NK-92 (cell line): ENCODE results near the gene MRAP.
"Not testable (repeated sequence)": the region's sequence is repeated elsewhere in the genome, so short reads cannot be mapped to it uniquely, and the experiment has no call there.

Source experiments
- DNase-seq: peaks from one replicate; lab custom pipeline; 2025; ENCODE audit not compliant: unreplicated experiment; lab: John Stamatoyannopoulos, UW

Gene MRAP

DNA sequence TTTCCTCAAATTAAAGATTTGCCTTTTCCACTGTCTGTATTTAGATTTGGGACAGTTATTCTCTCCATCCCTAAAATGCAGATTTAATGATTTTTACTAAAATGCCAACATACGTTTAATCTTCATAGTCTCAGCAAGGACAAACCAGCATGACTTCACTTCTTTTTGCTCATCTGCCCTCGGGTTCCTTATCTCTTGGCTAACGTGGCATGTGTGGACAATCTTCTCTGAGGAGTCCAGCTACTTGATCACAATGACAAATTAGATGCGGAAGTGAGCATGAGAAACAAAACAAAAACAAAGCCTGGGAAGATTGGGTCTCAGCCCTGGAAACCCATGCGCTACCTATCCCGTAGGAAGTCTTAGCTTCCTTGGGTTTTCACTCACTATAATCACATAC, 1.0 kb downstream of the MRAP start:
- no peak for DNase-seq

DNA sequence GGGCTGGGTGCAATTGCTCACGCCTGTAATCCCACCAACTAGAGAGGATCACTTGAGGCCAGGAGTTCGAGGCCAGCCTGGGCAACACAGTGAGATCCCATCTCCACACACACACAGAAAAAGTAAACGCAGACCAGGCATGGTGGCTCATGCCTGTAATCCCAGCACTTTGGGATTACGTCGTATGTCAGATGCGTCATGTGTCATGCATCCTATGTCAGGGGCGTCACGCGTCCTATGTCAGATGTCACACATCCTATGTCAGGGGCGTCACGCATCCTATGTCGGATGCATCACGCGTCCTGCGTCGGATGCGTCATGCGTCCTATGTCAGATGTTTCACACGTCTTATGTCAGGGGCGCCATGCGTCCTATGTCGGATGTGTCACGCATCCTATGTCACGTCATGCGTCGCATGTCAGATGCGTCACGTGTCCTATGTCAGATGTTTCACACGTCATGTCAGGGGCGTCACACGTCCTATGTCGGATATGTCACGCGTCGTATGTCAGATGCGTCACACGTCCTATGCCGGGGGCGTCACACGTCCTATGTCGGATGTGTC, 1.5 kb downstream of the MRAP start:
- no peak for DNase-seq

DNA sequence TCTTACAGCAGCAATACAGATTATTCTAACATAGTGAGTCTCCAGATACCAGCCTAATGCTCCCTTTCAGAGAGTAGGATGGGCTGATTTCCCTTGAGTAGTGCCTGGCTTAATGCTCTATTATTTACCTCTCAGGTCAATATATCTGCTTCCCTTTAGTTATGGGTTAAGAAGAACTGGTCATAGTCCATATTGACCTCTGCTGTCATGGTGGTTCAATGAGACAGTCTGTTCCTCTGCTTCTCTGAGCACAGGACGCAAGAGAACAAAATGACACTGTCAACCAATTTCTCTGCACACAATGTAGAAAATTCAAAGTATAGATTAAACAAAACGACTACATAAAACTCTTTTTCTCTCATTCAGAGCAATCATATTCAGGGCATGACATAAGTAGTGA, 2.9 kb downstream of the MRAP start:
- no peak for DNase-seq

DNA sequence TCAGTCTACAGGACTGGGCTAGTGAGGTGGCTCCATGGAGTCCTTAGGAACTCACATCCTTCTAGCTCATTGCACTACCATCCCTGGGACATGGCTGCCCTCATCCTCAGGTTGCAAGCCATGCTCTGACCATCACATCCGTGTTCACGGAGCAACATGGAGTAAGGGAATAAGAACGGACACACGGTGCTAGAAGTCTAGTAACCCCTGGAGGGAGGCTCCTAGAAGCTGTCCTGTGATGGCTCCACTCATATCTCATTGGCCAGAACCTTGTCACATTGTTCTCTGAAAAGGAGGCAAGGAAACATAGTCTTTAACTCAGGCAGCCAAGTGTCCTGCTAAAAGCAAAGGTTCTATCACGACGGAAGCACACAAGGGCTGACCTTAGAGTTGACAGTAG, 3.9 kb downstream of the MRAP start:
- DNase-seq = no peak

DNA sequence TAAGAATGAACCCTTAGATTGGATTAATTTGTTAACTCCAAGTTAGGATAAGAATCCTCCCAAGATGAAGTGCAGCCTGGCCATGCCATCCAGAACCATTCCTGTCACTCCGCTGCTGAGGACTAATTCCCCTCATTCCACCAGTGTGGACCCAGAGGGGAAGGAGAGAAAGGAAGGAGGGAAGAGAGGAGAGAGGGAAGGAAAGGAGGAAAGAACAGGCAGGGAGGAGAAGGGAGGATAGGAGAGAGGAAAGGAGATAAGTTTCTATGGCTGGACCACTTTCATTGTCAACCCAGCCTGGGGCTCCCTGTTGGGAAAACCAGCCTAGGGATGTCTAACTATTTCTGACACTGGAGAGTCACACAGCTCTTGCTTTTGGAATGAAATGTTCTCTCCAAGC, 4.7 kb downstream of the MRAP start:
- DNase-seq = no peak

DNA sequence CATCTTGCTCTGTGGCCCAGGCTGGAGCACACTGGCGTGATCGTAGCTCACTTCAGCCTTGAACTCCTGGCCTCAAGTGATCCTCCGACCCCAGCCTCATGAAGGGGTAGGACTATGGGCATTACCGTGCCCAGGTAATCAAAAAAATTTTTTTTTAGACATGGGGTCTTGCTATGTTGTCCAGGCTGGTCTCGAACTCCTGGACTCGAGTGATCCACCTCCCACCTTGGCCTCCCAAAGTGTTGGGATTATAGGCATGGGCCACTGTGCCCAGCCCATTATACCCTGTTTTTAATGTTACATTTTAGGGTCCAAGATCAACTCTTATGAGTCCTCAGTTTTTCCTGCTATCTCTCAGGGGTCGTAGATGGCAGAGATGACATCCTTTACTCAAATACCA, 6.3 kb downstream of the MRAP start:
- no peak for DNase-seq

DNA sequence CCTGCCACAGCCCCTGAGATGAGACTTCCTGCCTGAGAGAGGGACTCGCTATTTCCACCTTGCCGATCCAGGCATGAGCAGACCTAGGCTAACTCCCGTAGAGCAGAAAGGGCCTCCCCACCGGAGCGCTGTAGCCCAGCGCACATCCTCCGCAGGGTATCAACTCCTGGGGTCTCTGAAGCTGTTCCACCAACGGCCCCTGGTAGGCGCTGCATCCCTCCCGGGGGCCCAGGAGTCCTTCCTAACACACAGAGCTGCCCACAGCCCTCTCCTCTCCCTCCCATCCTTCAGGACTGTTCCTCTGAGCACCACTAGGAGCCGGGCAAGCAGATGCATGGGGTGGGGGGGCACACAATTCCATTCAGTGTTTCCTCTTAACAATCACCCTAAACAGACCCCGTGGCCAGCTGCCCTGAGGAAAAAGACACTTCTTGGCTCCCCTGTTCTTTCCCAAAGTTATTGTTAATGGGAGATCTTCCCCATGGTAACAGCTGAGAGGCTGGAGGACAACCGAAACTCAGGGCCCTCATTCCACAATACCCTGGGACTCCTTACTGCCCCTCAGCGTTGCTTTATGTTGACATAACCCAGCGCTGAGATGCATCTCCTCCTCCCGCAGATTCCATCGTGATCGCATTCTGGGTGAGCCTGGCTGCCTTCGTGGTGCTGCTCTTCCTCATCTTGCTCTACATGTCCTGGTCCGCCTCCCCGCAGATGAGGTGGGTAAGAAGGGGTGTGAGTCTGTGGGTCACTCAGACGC, 7.5 kb downstream of the MRAP start:
- no peak for DNase-seq

DNA sequence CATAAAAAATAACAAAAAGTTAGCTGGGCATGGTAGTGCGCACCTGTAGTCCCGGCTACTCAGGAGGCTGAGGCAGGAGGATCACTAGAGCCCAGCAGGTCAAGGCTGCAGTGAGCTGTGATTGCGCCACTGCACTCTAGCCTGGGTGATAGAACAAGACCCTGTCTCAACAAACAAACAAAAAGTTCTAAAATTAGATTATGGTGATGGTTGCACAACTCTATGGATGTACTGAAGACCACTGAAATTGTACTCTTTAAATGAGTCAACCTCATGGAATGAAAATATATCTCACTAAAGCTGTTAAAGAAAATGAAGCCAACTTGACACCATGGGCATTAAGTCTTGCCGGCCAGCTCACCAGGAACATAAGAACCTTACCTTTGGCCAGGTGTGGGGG, 9.1 kb downstream of the MRAP start:
- DNase-seq = no peak

DNA sequence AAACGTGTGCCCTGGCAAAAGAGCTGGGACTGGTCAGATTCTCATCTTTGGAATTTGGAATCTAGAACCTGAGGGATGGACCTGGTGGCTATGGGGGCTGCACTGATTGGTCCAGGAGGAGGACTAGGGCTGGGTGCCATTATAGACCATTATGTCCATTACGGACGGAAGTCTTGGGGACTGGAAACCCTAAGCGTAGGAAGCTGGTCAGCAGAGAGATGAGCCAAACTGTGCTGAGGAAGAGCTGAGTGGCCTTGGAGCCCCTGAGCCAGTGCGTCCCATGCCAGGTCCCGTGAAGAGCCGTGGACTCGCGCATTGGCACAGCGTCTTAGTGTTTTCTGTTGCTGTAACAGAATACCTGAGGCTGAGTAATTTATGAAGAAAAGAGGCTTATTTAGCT, 10.0 kb downstream of the MRAP start:
- no peak for DNase-seq

DNA sequence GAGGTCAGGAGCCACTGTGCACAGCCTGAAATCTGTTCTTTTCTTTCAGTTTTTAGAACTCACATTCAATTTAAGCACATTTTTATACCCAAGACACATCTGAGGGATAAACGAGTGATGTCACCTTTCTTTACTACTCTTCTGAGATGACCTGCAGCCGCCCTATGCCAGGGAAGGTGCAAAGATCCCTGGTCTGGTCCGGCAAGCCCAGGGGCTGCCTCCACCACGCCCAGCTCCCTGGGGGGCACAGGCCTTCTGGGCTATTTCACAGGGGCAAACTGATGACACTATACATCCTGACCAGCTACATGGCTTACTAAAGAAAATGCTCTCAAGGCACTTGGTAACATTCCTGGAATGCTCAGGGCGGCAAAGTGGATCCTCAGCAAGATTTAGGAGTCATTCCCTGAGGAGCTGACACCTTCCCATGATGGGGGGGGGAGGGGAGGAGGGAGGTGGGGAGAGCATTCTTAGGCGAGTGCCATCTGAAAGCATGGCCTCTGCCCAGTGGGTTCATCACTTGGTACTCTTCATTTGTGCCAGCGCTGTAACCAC, 11.3 kb downstream of the MRAP start:
- DNase-seq = no peak

DNA sequence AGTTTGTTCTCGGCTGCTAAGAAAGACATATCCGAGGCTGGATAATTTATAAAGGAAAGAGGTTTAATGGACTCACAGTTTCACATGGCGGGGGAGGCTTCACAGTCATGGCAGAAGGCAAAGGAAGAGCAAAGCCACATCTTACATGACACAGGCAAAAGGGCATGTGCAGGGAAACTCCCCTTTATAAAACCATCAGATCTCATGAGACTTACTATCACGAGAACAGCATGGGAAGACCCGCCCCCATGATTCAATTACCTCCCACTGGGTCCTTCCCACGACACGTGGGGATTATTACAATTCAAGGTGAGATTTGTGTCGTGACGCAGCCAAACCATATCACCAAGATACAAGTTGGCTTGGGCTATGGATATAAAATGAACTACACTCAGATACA, 12.3 kb downstream of the MRAP start:
- DNase-seq = not testable (repeated sequence)

DNA sequence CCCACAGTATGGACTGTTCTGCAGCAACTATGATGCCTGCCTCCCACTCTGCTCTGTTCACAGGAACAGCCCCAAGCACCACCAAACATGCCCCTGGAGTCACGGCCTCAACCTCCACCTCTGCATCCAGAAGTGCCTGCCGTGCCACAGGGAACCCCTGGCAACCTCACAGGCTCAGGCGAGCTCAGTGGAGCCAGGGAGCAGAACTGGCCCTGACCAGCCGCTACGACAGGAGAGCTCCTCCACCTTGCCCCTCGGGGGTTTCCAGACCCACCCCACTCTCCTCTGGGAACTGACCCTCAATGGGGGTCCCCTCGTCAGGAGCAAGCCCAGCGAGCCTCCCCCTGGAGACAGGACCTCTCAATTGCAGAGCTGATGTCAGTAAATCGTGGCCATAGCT, 13.0 kb downstream of the MRAP start:
- no peak for DNase-seq

DNA sequence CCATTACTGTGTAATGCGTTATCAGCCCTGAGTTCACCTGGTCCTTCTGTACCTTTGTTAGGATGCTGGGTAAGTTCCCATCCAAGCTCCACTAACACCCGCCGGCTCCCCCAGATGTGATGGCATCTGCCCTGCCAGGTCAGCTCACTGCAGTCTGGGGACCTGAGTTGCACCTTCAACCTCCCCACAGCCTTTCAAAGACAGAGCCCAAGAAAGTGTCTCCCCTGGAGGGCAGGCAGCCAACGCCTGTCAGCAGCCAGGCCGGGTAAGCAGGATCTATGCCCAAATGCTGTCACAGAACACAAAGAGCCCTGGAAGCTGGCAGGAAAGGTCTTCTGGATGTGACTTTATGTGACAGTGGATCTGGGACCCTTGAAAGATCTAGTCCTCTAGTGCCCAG, 13.7 kb downstream of the MRAP start:
- no peak for DNase-seq

DNA sequence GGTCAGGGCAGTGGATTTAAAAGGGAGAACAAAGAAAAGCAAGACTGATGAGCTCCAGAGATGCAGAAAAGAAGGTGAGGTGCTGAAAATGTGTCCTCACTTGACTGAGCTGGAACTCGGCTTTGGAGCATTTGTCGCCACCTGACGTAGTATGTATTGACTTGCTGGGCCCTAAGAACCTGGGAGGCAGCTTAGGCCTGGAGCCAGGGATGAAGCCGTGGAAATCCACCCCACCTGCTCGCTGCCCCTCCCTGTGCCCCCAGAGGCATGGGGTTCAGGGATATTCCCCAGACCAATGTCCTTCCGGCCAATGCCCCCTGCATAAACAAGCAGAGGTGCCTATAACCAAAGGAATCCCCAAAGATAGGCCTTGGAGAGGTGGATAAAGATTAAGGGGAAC, 14.3 kb downstream of the MRAP start:
- DNase-seq = no peak

DNA sequence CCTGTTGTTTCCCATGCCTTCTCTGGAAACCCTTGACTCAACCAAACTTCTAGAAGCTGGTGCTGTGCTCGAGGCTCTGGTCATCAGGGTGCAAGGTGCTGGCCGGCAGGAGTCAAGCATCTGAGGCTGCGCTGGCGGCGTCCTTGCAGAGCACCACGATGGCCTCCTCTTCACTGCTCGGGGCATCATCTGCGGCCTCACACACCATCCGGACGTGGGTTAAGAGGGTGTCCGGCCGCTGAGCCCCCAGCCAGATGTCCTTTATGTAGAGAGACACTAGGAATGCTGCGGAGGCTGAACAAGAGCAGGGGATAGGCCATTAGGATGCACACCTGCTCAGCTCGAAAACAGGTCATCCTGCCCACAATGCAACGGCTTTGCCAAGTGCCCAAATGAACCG, 16.2 kb downstream of the MRAP start:
- no peak for DNase-seq

DNA sequence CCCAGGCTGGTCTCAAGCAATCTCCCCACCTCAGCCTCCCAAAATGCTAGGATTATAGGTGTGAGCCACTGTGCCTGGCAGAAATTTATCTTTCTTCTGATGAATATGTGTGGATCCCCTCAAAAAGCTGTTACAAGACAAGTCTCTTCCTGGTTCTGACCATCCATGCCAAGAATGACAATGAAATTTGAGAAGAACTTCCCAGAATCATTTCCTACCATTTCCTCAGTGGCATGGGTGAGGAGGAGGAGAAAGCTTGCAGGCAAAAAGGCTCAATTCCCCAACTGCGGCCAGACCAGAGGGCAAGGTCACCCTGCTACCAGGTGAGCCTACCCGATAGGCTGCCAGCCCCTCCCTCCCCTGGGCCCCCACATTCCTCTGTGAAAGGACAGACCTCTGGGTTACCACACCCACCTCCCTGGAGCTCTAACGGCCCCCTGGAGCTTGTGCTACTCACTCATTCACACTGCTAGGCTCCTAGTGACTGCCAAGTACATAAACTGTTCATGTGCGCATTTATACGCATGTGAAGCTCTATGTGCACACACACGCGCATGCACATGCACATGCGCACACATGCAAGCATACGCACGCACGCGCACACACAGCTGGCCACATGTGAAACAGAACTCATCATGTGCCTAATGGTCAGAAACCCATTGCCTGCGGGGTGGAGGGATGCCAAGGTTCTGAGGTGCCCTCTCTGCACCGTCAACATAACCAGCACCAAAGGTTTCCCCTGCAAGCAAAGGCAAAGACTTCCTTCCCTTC, 17.0 kb downstream of the MRAP start:
- no peak for DNase-seq

DNA sequence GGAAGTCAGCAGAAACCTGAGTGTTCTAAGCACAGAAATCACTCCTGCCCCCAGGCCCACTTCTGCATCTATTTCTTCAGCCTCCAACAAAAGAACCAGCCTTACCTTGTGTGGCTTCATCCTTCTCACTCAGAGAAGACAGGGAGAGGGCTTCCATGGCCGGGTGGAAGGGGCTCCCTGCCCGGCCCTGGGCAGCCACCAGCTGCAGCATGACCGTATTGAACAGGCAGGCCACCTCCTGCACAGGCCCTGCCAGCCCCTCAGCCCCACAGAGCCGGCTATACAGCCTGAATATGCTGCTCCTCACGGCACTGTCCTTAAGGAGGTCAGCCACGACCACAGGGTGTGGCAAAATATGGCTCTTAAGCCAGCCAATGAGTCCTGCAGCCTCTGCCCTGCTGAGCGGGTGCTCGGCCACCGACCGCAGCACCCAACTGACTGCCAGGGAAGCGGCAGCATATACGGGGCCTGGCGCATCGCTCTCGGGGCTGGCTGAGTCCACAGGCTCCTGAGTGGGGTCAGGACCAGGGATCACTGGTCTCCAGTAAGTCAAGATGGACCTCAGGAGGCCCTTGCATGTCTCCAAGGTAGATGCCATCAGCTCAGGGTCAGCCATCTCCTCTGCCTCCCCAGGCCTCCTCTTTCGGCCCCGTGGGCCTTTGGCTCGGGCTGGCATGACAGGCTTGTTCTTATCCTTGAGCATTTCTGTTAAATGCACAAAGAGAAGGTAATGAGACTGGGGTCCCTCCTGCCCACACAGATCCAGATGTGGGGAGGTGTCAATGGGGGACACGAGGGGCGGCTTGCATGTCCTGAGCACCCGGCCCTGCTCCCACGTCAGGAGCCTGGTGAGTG, 17.9 kb downstream of the MRAP start:
- DNase-seq = no peak

DNA sequence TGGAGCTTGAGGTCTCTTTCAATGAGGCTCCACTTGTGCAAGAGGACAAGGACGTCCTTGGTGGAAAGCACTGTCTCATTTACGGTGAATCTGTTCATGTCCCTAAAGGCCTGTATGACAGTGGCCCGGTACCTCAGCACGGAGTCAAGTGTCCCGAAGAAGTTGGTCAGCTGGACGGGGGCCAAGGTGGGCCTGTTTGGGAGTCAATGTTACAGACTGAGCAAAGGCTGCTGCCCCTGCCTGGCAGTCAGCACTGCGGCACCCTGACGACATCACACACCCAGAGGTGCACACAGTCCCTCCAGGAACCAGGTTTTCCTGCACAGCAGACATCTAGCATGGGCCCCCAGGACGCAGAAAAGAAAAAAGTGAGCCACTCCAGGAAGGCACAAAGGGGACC, 19.1 kb downstream of the MRAP start:
- DNase-seq = no peak

DNA sequence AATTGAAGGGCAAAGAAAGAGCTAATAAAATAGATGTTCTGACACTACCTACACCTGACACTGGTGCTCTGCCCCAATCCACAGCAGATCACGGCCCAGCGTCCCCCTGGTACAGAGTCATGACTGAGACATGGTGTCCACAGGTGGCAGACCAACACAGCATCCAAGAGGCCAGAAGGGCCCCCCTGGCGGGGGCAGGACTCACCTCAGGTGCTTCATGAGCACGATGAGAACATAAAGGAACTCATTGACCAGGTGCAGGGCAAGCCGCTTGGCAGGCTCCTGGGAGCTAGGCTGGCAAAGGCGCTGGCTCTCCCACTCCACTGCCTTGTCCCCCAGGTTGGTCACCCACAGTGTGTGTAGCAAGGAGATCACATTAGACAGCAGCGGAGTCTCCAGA, 20.4 kb downstream of the MRAP start:
- no peak for DNase-seq

DNA sequence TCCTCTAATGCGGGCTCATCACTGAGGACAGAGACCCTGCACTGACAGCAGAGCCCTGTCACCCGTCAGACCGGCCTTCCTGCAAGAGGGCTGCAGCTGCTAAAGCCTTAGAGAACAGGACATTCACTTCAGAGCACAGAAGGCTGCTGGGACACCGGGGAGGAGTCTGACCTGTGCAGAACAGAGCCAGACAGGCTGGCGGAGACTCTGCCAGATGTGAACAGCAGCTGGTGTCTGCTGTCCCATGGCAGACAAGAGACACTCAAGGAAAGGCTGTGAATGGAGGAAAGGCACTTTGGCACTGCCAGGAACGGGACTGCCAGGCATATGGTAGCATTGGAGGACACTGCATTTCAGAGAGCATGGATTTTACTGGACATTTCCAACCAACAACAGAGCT, 21.4 kb downstream of the MRAP start:
- no peak for DNase-seq

DNA sequence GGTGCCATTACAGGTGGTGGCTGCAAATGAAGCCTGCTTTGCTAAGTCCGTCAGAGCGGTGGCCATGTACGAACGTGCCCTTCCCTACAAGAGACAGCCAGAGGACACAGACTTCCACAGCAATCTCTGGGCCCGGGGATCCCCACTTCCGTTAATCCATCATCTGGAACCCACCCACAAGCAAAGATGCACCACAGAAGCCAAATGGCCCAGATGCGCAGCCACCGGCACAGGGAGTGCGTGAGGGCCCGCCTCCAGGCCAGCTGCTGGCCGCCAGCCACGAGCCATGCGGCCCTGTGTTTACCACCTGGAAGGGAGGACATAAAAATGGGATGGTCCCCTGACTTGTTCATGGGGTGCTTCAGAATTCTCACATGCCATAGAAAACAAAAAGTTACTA, 22.1 kb downstream of the MRAP start:
- DNase-seq = no peak
